NT2/D1 (cell line): ENCODE results near the gene RO60.

Experiments
- DNase-seq: peaks from one replicate; pipeline ENCODE4 v3.0.0-alpha.2; 2011; ENCODE audit warnings: low read depth, low spot score
- H3K27me3 ChIP-seq: 2 replicates; pipeline ENCODE4 v1.6.0; 2011; ENCODE audit warnings: mild to moderate bottlenecking; ENCODE audit not compliant: insufficient read length, insufficient read depth
- H3K36me3 ChIP-seq: 2 replicates; pipeline ENCODE4 v1.6.1; 2011; ENCODE audit warnings: mild to moderate bottlenecking, low read length, mixed read lengths; ENCODE audit not compliant: insufficient read depth, insufficient read length
- H3K4me1 ChIP-seq: 2 replicates; pipeline ENCODE4 v1.5.1; 2011; ENCODE audit not compliant: insufficient read depth, insufficient read length
- H3K4me3 ChIP-seq: 2 replicates; pipeline ENCODE4 v1.5.1; 2011; ENCODE audit warnings: low read depth; ENCODE audit not compliant: insufficient read length
- H3K9ac ChIP-seq: 2 replicates; pipeline ENCODE4 v1.6.0; 2011; ENCODE audit warnings: low read depth; ENCODE audit not compliant: insufficient read length
- H3K9me3 ChIP-seq: 2 replicates; pipeline ENCODE4 v1.5.1; 2011; ENCODE audit warnings: mild to moderate bottlenecking, low read length; ENCODE audit not compliant: insufficient read depth
- SUZ12 ChIP-seq: IDR thresholded peaks from 2 replicates; pipeline ENCODE4 v1.6.1; 2011; ENCODE audit not compliant: insufficient read length, insufficient read depth; ENCODE audit errors: extremely low read depth
- YY1 ChIP-seq: IDR thresholded peaks from 2 replicates; pipeline ENCODE4 v1.6.1; 2011; ENCODE audit not compliant: insufficient read length, insufficient read depth
- ZNF274 ChIP-seq: IDR thresholded peaks from 2 replicates; pipeline ENCODE4 v1.6.1; 2011; ENCODE audit warnings: mild to moderate bottlenecking, low read depth, low read length

The RO60 gene

GRCh38 chr1:193077991-193078390 is 18.6 kb downstream of the RO60 start:
- no peak overlapping the region for H3K4me3 ChIP-seq
- no peaks in the 10 kb centered on the region for H3K27me3 ChIP-seq
- H3K4me1 ChIP-seq: no peaks in the 10 kb centered on the region
- TF ChIP-seq ZNF274 (no peak), YY1 (no peak), SUZ12 (no peak)
- H3K9me3 ChIP-seq: peaks cover 23% of the 10 kb centered on the region
- peaks cover 73% of the 10 kb centered on the region for H3K36me3 ChIP-seq
- DNase-seq: no peak
- H3K9ac ChIP-seq: no peak overlapping the region

- Histone ChIP-seq H3K4me3 (no peak overlapping the region), H3K27me3 (no peaks in the 10 kb centered on the region), H3K9ac (no peak overlapping the region), H3K9me3 (peaks cover 18% of the 10 kb centered on the region), H3K4me1 (no peaks in the 10 kb centered on the region), H3K36me3 (peaks cover 80% of the 10 kb centered on the region)
- TF ChIP-seq ZNF274 (no peak), SUZ12 (no peak), YY1 (no peak)
- no peak for DNase-seq
These were observed 19.8 kb downstream of the RO60 start for GRCh38 chr1:193079187-193079586.

- Histone ChIP-seq H3K9ac (no peak overlapping the region), H3K4me3 (no peak overlapping the region), H3K36me3 (peaks cover 75% of the 10 kb centered on the region), H3K27me3 (no peaks in the 10 kb centered on the region), H3K9me3 (no peaks in the 10 kb centered on the region), H3K4me1 (no peaks in the 10 kb centered on the region)
- DNase-seq: no peak
- TF ChIP-seq YY1: no peak
- TF ChIP-seq ZNF274: no peak
- TF ChIP-seq SUZ12: no peak
These were observed 24.1 kb downstream of the RO60 start for GRCh38 chr1:193083365-193084088.

- H3K9me3 ChIP-seq: no peaks in the 10 kb centered on the region
- H3K4me1 ChIP-seq: no peaks in the 10 kb centered on the region
- peaks cover 73% of the 10 kb centered on the region for H3K36me3 ChIP-seq
- DNase-seq: no peak
- no peak overlapping the region for H3K4me3 ChIP-seq
- H3K27me3 ChIP-seq: no peaks in the 10 kb centered on the region
- no peak overlapping the region for H3K9ac ChIP-seq
- TF ChIP-seq SUZ12 (no peak), YY1 (no peak), ZNF274 (no peak)
These were observed 25.9 kb downstream of the RO60 start for GRCh38 chr1:193085263-193085662.

DNA sequence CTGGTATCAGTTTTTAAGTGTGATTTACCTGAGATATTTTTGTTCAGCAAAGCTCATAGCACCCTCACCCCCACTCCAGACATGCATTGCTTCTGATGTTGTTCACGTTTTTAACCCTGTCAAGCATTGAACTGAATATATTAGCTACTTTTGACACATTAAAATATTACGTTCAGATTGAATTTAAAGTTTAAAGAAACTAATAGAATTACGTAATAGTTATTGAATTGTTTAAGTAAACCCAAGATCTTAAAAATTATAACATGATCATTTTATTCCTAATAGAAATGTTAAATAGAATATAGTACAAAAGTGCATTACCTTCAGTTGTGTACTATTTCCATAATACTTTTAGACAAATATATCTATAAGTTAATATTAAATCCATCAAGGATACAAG is 26.9 kb downstream of the RO60 start:
- DNase-seq: no peak
- H3K27me3 ChIP-seq: no peaks in the 10 kb centered on the region
- no peak overlapping the region for H3K9ac ChIP-seq
- no peak overlapping the region for H3K4me3 ChIP-seq
- TF ChIP-seq ZNF274: no peak
- TF ChIP-seq SUZ12: no peak
- TF ChIP-seq YY1: no peak
- H3K4me1 ChIP-seq: no peaks in the 10 kb centered on the region
- H3K9me3 ChIP-seq: no peaks in the 10 kb centered on the region
- H3K36me3 ChIP-seq: peaks cover 64% of the 10 kb centered on the region

GRCh38 chr1:193087893-193088292 is 28.5 kb downstream of the RO60 start:
- DNase-seq: no peak
- Histone ChIP-seq H3K9ac (no peak overlapping the region), H3K4me3 (no peak overlapping the region), H3K36me3 (peaks cover 61% of the 10 kb centered on the region), H3K9me3 (no peaks in the 10 kb centered on the region), H3K27me3 (no peaks in the 10 kb centered on the region), H3K4me1 (no peaks in the 10 kb centered on the region)
- TF ChIP-seq YY1 (no peak), SUZ12 (no peak), ZNF274 (no peak)

DNA sequence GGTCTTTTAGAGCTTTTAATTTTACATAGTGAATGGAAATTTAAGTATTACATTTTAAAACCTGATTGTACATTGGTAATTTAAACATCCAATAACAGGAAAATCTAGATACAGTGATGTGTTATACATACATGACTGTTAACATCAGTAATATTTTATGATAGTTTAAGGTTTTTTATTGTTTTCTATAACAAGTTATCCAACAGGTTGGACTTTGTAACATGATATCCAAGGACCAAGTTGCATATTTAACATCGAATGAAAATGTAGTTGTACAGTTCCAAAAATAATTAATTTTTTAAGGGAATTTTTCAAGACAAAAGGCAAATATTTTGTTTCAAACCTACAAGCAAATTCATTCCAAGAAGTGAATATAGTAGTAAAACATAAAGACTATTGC is 31.5 kb downstream of the RO60 start:
- Histone ChIP-seq H3K27me3 (no peaks in the 10 kb centered on the region), H3K4me1 (no peaks in the 10 kb centered on the region), H3K4me3 (no peak overlapping the region), H3K36me3 (peaks cover 50% of the 10 kb centered on the region), H3K9ac (no peak overlapping the region), H3K9me3 (no peaks in the 10 kb centered on the region)
- no peak for TF ChIP-seq YY1
- TF ChIP-seq SUZ12: no peak
- TF ChIP-seq ZNF274: no peak
- no peak for DNase-seq
